ENCODE measurements around the gene APOL1.
"Not testable (repeated sequence)": the region's sequence is repeated elsewhere in the genome, so short reads cannot be mapped to it uniquely, and the experiment has no call there.

The APOL1 gene

DNA sequence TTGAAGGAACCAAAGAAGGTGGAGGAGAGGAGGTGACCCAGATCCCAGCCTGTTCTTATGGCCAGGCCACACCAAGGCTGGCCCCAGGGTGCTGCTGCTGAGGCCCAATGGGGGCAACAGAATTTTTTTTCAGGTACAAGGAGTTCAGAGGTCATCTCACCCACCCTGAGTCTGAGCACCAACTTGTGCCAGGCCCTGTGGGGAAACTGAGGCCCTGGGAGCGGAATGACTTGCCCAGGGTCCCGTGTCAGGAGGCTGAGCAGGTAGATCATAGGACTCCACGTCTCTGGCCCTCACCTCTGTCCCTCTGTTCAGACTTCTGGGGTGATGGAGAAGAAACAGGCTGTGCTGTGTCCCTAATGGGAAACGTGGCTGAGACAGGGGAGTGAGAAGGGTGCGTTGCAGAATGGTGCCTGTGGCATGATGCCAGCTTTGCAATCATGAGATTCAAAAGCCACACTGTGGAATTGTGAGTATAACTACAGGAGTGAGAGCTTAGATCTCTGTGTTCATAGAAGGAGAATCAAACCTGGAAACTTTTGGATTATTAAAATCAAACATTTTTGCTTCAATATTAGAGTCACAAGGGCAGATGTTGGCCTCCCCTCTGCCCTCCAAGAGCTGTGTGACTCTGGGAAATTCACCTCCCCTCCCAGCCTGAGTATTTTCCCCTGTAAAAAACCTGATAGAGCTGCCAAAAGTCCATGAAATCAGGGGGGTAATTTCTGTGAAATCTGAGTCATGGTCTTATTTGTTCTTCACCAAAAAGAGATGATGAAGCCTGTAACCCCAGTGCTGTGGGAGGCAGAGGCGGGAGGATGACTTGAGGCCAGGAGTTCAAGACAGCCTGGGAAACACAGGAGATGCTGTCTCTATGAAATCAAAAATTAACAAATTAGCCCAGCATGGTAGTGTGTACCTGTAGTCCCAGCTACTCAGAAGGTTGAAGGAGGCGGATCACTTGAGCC lies 874 bp downstream of the APOL1 start:
- TF ChIP-seq, protein P1, sequence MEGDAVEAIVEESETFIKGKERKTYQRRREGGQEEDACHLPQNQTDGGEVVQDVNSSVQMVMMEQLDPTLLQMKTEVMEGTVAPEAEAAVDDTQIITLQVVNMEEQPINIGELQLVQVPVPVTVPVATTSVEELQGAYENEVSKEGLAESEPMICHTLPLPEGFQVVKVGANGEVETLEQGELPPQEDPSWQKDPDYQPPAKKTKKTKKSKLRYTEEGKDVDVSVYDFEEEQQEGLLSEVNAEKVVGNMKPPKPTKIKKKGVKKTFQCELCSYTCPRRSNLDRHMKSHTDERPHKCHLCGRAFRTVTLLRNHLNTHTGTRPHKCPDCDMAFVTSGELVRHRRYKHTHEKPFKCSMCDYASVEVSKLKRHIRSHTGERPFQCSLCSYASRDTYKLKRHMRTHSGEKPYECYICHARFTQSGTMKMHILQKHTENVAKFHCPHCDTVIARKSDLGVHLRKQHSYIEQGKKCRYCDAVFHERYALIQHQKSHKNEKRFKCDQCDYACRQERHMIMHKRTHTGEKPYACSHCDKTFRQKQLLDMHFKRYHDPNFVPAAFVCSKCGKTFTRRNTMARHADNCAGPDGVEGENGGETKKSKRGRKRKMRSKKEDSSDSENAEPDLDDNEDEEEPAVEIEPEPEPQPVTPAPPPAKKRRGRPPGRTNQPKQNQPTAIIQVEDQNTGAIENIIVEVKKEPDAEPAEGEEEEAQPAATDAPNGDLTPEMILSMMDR (conservative IDR thresholded peaks at IDR 0.05): no peak
- no peak for TF ChIP-seq ZFX (IDR thresholded peaks at IDR 0.05)
- H3K27ac ChIP-seq: no peak overlapping the region

DNA sequence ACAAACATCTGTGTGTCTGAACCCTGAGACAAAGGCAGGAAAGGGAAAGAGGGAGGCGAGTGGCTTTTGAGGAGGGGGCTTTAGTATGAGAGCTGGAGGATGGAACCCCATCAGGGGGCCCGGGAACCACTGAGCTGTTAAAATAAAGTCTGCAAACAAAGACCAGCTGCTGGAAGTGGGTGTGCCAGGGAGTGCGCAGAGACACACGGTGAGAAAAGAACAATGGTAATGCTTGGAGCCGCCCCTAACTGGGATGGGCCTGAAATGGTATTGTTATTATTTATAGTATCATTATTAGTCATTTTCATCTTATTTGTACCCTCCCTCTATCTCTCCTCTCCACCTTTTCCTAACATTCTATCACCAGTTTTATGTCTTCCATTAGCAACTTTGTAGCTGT lies 2.6 kb downstream of the APOL1 start:
- H3K27ac ChIP-seq: not testable (repeated sequence)

DNA sequence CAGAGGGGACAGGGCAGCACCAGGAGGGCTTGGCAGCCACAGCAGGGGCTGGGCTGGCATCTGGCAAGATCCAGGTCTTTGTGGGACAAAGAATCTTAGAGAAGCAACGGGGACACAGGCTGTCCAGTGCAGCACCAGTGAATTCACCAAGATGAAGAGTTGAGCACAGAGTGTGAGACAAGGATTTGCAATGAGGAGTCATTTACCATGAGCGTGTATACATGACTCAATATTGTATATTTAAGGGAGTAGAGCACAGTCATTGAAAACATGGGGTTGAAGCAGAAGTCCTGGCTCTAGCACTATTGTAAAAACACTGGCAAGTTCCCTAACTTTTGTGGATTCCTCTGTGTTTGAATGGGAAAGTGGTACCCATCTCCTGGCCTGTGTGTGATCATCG lies 3.5 kb downstream of the APOL1 start:
- TF ChIP-seq ZFX (IDR thresholded peaks at IDR 0.05): no peak
- TF ChIP-seq, protein P1 (conservative IDR thresholded peaks at IDR 0.05): no peak
- H3K27ac ChIP-seq: no peak overlapping the region

GRCh38 chr22:36257308-36257707 lies 4.4 kb downstream of the APOL1 start:
- H3K27ac ChIP-seq: no peak overlapping the region
- no peak for TF ChIP-seq ZFX (IDR thresholded peaks at IDR 0.05)
- TF ChIP-seq, protein P1 (conservative IDR thresholded peaks at IDR 0.05): no peak

GRCh38 chr22:36257948-36258670 lies 5.2 kb downstream of the APOL1 start:
- no peak overlapping the region for H3K27ac ChIP-seq
- TF ChIP-seq ZFX (IDR thresholded peaks at IDR 0.05): no peak
- TF ChIP-seq, protein P1 (conservative IDR thresholded peaks at IDR 0.05): no peak

DNA sequence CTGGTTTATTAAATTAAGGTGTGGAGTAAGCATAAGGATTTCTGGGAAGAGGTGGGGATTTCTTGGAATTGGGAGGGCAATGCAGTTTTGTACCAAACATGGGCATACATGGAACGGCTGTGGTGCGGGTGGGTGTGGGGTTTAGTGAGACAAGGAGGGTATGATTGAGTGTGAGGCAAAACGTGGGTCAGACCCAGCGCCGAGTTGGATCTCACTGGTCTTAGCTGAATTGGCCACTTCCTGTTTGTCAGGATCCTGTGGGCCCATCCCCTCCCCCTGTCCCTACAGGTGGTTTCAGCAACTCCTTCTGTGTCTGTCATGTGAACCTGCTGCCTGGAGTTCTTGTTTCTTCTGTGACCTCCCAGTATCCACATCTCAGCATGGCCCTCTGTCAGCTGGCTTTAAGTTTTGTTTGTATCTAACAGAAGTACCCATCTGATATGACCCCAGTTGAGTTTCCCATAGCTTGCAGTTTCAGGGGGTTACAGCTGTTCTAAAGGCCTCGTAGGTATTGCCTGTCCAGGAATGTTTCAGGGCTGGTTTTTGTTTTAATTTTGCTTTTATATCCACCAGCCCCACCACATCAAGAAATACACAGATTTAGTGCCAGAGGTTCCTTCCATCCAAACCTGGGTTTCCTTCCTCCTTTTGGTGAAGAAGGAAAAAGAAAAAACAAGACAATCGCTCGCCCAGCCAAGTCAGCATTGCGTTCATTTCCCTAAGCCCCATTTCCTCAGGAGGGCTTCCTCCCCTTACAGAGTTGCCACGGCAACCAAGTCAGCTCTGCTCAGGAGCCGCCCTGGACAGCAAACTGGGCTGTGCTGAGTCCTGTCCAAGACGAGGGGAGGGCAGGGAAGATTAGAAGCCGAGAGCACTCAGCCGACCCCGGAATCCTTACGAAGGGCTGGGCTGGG lies 6.0 kb downstream of the APOL1 start:
- TF ChIP-seq, protein P1 (conservative IDR thresholded peaks at IDR 0.05): no peak
- TF ChIP-seq ZFX (IDR thresholded peaks at IDR 0.05): no peak
- no peak overlapping the region for H3K27ac ChIP-seq

DNA sequence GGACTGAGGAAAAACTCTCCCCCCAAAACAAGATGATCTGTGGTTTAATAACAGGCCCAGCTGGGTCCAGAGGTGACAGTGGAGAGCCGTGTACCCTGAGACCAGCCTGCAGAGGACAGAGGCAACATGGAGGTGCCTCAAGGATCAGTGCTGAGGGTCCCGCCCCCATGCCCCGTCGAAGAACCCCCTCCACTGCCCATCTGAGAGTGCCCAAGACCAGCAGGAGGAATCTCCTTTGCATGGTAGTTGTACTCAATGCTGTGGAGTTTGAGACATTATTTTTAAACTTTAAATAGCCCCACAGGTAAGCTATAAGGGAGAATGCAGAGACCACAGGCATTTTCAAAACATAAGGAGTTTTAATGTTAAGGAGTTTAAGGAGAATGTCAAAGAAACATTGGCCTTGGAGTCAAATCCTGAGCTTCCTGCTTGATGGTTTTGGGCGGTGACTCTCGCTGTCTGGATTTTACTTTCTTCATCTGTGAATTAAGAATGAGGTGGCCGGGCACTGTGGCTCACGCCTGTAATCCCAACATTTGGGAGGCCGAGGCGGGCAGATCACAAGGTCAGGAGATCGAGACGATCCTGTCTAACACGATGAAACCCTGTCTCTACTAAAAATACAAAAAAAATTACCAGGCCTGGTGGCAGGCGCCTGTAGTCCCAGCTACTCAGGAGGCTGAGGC lies 6.8 kb downstream of the APOL1 start:
- no peak overlapping the region for H3K27ac ChIP-seq
- TF ChIP-seq, protein P1 (conservative IDR thresholded peaks at IDR 0.05): no peak
- no peak for TF ChIP-seq ZFX (IDR thresholded peaks at IDR 0.05)

DNA sequence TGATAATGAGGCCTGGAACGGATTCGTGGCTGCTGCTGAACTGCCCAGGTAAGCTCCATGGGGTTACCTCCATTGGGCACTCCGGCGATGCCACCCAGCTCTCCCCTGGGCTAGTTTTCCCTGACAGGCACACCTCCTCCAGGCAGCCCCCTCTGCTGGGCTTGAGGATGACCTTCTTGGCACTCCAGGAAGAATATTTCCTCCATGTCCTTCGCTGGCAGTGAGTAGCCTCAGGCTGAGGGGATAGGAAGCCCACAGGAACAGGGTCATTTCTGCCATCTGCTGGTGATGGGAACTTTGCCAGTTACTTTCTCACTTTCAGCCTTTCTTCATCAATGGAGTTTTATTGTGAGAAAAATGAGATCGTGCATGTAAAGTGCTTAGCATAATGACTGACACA lies 8.7 kb downstream of the APOL1 start:
- not testable (repeated sequence) for H3K27ac ChIP-seq

GRCh38 chr22:36262307-36262706 lies 9.4 kb downstream of the APOL1 start:
- H3K27ac ChIP-seq: not testable (repeated sequence)

DNA sequence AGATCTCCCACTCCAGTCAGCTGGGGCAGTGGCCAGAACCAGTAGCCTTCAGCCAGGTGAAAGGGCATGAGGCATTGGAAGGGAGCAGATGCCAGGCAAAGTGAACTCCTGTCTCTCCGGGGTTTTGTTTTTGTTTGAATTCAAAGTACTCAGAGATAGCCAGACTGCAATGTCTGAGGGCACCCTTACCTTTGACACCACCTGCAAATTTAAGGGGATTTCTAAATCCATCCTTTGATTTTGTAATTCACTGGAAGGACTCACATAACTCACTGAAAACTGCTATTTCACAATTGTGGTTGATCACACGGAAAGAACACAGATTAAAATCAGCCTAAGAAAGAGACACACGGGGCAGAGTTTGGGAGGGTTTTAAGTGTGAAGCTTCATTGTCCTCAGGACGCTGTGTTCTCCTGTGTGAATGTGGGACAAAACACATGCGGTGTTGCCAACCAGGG lies 10.3 kb downstream of the APOL1 start:
- H3K27ac ChIP-seq: not testable (repeated sequence)
